Kidney (tissue), 14 donors: ENCODE measurements around the gene SRRM3. TPM values are rescaled to one million over a fixed set of nuclear protein-coding genes. Genes with fewer than 3 reads are reported as not detected.
"Not testable (repeated sequence)": the region's sequence is repeated elsewhere in the genome, so short reads cannot be mapped to it uniquely, and the experiment has no call there.

Experiments
- DNase-seq, 5 donors: peaks; one replicate each; pipeline ENCODE4 v3.0.0-alpha.2; 2013 to 2020
- FAIRE-seq: peaks from 2 replicates; lab custom pipeline; 2012; peaks lifted over from hg19 to GRCh38; lab: Jason Lieb, UNC
- H3K27ac ChIP-seq, 2 donors: one replicate each; pipeline ENCODE4 v1.7.0; 2013; ENCODE audit warnings: low read depth in 2 of 2, low read length in 2 of 2, inconsistent platforms in 1 of 2
- H3K27me3 ChIP-seq: one replicate; pipeline ENCODE4 v1.7.1; 2013; ENCODE audit warnings: low read length, inconsistent platforms; ENCODE audit not compliant: control insufficient read depth, insufficient read depth
- H3K36me3 ChIP-seq, 3 donors: one replicate each; pipeline versions ENCODE4 v1.7.0 to v1.7.1; 2013; ENCODE audit warnings: low read length in 3 of 3, control low read depth in 1 of 3, inconsistent platforms in 1 of 3; ENCODE audit not compliant: insufficient read depth in 3 of 3, control insufficient read depth in 2 of 3
- H3K4me1 ChIP-seq, 3 donors: one replicate each; pipeline versions ENCODE4 v1.7.0 to v1.7.1; 2013; ENCODE audit warnings: low read length in 3 of 3, inconsistent platforms in 1 of 3, low read depth in 1 of 3; ENCODE audit not compliant: control insufficient read depth in 2 of 3, insufficient read depth in 2 of 3
- H3K4me3 ChIP-seq, 3 donors: one replicate each; pipeline versions ENCODE4 v1.7.0 to v1.8.1; 2013; ENCODE audit warnings: low read length in 3 of 3, control low read depth in 1 of 3, inconsistent platforms in 1 of 3
- H3K9ac ChIP-seq, 3 donors: one replicate each; pipeline versions ENCODE4 v1.7.0 to v1.7.1; 2013; ENCODE audit warnings: low read length in 3 of 3, control low read depth in 1 of 3, inconsistent platforms in 1 of 3
- H3K9me3 ChIP-seq, 3 donors: one replicate each; pipeline versions ENCODE4 v1.7.0 to v1.7.1; 2013; ENCODE audit warnings: low read length in 3 of 3, control low read depth in 1 of 3, inconsistent platforms in 1 of 3; ENCODE audit not compliant: control insufficient read depth in 2 of 3, insufficient read depth in 1 of 3
- intact Hi-C: fragments of 100-400 bp; cut with DNase I; formaldehyde crosslinking; loops from one replicate; pipeline ENCODE4 v1.11.1; 2022
- polyA plus RNA-seq: library from polyadenylated mRNA; stranded (reverse); fragments of 350-450 nt; fragmentation: Illumina TruSeq; extraction: RNeasy Lipid Tissue Mini Kit (QIAGEN cat#74804); gene quantifications from one replicate; pipeline ENCODE4 v1.2.3, GENCODE V29; 2014; ENCODE audit warnings: low read depth, low replicate concordance; ENCODE audit not compliant: insufficient read depth
- total RNA-seq: library from RNA; stranded (reverse); fragmentation: NEBNext Ultra II Directional; extraction: Animal tissue kit (Norgen Biotek cat#: 25700); gene quantifications from one replicate; pipeline ENCODE4 v1.2.1, GENCODE V29; 2021
- TF ChIP-seq, protein P1 (sequence below): IDR thresholded peaks from 3 replicates; pipeline ENCODE4 v1.5.1; 2012; ENCODE audit warnings: mild to moderate bottlenecking, moderate library complexity, borderline replicate concordance; ENCODE audit not compliant: insufficient read depth; ENCODE audit errors: extremely low read depth
- donor health status: control.
- donor health status: control.
- donor health status: control.
- donor health status: control.
- donor health status: control.
- donor health status: DM: yes; HTN: yes; CAD: no.
- donor health status: Normal renal cell carcinoma (clear cell type).

Gene SRRM3
- total and polyA plus RNA-seq, 2 donors from 2014 or later = 0.99 to 1.0 TPM

DNA sequence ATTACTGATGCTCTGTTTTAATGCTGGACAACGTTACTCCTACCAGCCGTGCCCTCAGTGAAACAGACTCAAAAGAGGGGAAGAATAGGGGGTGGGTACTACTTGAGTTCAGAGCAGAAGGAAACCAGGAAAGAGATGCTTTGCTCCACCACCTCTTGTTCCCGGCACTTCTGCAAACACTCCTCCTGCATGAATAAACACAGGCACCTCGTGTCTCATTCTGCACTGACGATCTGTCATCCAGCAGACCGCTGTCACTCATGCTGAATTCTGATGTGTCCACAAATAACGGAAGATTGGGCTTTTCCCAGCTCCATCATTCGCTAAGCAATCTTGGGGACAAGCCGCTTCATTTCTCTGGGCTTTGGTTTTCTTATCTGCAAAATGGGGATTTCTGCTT is 130.4 kb downstream of the SRRM3 start:
- Histone ChIP-seq H3K4me1 (peaks cover 3 to 17% (median 15%) of the 10 kb centered on the region in 3 donors), H3K36me3 (peaks cover 2 to 19% (median 8%) of the 10 kb centered on the region in 3 donors), H3K9me3 (no peaks in the 10 kb centered on the region), H3K9ac (no peak overlapping the region), H3K27me3 (no peaks in the 10 kb centered on the region), H3K27ac (no peak overlapping the region), H3K4me3 (no peak overlapping the region)
- TF ChIP-seq, protein P1, sequence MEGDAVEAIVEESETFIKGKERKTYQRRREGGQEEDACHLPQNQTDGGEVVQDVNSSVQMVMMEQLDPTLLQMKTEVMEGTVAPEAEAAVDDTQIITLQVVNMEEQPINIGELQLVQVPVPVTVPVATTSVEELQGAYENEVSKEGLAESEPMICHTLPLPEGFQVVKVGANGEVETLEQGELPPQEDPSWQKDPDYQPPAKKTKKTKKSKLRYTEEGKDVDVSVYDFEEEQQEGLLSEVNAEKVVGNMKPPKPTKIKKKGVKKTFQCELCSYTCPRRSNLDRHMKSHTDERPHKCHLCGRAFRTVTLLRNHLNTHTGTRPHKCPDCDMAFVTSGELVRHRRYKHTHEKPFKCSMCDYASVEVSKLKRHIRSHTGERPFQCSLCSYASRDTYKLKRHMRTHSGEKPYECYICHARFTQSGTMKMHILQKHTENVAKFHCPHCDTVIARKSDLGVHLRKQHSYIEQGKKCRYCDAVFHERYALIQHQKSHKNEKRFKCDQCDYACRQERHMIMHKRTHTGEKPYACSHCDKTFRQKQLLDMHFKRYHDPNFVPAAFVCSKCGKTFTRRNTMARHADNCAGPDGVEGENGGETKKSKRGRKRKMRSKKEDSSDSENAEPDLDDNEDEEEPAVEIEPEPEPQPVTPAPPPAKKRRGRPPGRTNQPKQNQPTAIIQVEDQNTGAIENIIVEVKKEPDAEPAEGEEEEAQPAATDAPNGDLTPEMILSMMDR = no peak
- intact Hi-C loops = no loop called here
- FAIRE-seq (no peak), DNase-seq (no peak)

DNA sequence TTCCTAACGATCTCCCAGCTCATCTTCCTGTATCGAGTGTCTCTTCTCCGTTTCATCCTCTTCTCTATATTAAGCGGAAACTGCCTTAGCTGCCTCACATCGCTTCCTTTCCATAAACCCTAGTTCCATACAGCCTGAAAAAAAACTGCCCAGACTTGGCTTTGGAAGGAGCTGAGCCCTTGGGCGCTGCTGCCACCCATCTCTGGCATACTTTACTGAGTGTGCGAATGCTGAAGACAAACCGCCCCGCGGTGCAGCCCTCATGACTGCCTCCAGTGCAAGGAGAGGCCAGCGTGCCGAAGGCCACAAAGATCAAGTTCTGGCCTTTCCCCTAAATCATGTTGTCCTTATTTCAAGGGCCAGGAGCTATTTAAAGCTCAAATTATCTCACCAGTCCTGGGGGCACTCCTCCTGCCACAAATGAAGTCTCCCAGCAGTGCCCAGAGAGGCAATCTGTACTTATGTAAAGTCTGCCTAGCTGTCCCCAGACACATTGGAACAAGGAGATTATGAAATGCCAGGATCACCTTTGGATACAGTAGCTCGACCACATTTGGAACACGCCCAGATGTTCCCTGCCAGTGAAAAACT is 131.9 kb downstream of the SRRM3 start:
- H3K4me1 ChIP-seq = peaks cover 0 to 17% (median 15%) of the 10 kb centered on the region in 3 donors
- FAIRE-seq = no peak
- H3K4me3 ChIP-seq = peak overlapping the region in 1 of 3 donors; percentile 7
- peak overlapping the region in 1 of 3 donors; percentile 43 for H3K9ac ChIP-seq
- peak in 4 of 5 donors; percentile 46 to 90 (median 68) for DNase-seq
- TF ChIP-seq, protein P1 = no peak
- H3K27ac ChIP-seq = peak overlapping the region; percentile 47 to 51
- peaks cover 0 to 14% (median 5%) of the 10 kb centered on the region in 3 donors for H3K36me3 ChIP-seq
- H3K9me3 ChIP-seq = no peaks in the 10 kb centered on the region
- no peaks in the 10 kb centered on the region for H3K27me3 ChIP-seq
- intact Hi-C loops = no loop called here

DNA sequence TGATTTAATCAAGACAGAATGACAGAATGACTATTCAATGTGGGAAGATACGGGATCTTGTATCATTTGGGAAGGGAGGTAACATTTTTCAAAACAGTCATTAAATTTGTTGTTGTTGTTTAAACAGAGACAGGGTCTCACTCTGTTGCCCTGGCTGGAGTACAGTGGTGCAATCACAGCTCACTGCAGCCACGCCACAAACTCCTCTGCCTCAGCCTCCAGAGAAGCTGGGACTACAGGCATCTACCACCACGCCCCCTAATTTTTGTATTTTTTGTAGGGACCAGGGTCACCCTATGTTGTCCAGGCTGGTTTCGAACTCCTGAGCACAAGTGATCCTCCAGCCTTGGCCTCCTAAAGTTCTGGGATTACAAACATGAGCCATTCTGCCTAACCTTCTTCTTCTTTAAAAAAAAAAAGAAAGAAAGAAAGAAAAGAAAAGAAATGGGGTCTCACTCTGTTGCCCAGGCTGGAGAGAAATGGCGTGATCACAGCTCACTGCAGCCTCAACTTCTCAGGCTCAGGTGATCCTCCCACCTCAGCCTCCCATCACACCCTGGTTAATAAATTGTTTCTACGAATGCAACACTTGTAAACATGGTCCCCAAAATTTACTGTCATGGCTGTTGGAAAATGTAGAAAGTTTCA is 132.7 kb downstream of the SRRM3 start:
- H3K27me3 ChIP-seq = no peaks in the 10 kb centered on the region
- FAIRE-seq (no peak), DNase-seq (no peak)
- H3K4me1 ChIP-seq = peaks cover 0 to 17% (median 15%) of the 10 kb centered on the region in 3 donors
- no peak overlapping the region for H3K9ac ChIP-seq
- TF ChIP-seq, protein P1 = no peak
- H3K36me3 ChIP-seq = peaks cover 0 to 6% (median 0%) of the 10 kb centered on the region in 3 donors
- no peak overlapping the region for H3K4me3 ChIP-seq
- intact Hi-C loops = no loop called here
- H3K9me3 ChIP-seq = no peaks in the 10 kb centered on the region
- H3K27ac ChIP-seq = no peak overlapping the region

DNA sequence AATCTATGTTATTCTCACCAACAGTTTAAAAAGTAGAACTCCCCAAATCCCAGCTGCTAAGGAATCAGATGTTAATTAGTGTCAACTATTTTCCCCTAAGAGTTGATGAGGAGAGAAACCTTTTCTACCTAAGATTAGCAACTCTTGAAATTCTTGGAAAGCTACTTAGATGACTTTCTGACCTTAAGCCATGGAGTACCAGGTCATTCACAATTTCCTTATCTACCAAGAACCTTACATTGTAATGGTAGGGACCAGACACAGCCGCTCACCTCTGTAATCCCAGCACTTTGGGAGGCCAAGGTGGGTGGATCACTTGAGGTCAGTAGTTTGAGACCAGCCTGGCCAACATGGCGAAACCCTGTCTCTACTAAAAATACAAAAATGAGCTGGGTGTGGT is 133.7 kb downstream of the SRRM3 start:
- H3K4me1 ChIP-seq = peaks cover 0 to 16% (median 15%) of the 10 kb centered on the region in 3 donors
- H3K9ac ChIP-seq, DNase-seq, H3K4me3 ChIP-seq, H3K36me3 ChIP-seq, FAIRE-seq, H3K27ac ChIP-seq, H3K9me3 ChIP-seq, intact Hi-C loops, H3K27me3 ChIP-seq: not testable (repeated sequence)
